HS-5 (cell line): ENCODE measurements around the gene TSPAN2.

Source experiments
- DNase-seq: peaks from one replicate; pipeline ENCODE4 v3.0.0-alpha.2; 2012; ENCODE audit warnings: low read depth

TSPAN2 gene

GRCh38 chr1:115089420-115090185, at the start of gene TSPAN2:
TSS of gene TSPAN2 (minus strand) at chr1:115089503. CDS start at chr1:115089432, 71 bp downstream.
- DNase-seq = no peak

DNA sequence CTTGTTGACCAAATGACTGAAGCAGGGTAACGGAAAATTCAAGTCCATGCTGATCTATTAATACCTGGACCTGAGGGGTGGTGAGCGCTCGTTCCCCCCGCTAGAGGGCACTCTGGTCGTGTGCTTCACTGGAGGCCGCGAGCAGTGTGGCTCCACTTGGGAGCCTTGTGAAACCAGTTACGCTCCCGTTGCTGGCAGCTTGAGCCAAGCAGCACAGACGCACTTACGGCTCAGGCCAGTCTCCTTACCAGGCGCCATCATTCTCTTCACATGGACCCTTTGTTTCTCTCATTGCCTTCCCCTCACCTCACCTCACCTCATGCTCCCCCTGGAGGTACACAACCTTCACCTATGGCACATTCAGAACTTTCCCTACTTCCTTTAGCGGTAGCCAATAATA, 49.7 kb upstream of the TSPAN2 start:
- peak; percentile 73 for DNase-seq

GRCh38 chr1:115138271-115138670, 49.0 kb upstream of the TSPAN2 start:
- DNase-seq = no peak

DNA sequence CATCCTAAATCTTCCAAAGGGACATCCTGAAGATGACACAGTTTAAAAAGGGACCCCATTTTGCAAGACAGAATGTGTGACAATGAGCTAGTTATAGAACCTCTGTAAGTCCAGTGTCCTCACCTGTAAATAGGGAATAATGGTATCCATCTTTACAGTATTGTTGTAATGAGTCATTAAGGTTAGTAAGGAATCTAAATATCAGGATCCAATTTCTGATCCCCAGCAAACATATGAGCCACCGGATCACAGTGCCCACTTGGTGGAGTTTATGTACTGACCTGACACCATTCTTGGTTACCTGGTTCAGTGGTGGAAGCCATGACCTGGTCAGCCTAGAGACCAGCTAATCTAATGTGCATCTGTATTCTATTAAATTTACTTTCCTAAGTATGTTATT, 47.9 kb upstream of the TSPAN2 start:
- DNase-seq = no peak

GRCh38 chr1:115136706-115137105, 47.4 kb upstream of the TSPAN2 start:
- no peak for DNase-seq

DNA sequence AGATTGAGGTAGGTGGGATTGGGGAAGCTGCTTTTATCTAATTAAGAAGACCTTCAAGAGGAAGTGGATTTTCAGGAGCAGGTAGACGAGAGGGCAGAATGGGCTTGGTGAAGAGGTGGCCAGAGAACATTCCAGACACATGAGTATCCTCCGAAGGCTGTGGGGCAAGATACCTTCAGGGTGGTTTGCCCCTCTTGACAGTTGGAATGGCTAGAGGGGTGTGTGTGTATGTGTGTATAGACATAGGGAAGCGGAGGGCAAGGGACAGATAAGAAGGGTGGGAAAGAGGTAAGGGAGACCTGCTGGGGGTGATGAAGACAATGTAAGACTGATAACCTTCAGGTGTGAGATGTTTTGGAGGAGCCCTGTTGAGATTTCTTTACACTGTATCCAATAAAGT, 46.8 kb upstream of the TSPAN2 start:
- DNase-seq = no peak

DNA sequence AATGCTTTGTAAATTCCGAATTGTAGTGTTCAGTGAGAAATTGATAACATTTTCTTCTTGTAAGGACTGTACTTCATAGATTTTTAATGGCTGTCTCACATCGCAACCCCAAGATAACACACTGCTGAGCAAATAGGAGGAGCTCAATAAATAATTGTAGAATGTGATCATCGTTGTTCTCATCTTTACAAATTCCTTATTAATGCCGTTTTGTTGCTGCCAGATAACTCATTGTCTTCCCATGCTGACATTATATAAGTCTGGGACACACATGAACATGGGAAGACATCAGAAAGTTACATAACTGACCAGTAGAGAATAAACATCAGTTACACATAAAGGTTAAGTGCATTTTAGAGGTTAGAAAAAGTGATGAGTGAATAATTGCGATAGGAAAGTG, 46.4 kb upstream of the TSPAN2 start:
- peak; percentile 56 for DNase-seq

DNA sequence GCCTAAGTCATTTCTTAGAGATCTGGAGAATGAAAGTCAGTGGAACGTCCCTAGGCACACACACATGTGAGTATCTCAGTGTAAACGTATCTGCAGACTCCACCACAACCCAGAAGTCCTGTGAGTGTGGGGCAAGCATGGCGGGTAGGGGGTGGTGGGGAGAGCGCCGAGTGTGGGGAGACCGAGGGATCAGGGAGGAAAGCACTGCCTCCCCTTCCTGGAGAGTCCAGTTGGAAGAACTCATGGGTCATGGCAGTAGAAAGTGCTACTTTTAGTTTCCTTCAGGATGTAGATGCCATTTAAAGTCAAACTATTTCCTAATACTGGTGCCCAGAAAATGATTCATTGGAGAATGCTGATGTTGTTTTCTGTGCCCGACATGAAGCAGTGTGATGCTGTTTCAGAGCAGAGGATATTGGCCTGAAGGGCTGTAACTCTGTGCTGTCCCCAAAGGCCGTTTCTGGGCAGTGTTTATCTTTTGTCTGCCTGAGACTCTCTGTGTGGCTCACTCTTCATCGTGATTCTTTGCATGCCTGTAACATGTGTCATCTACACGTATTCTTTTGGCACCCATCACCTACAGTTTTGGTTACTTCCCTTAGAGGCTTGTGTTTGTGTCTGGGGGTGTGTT, 45.7 kb upstream of the TSPAN2 start:
- DNase-seq = peak; percentile 90

- no peak for DNase-seq
Observed at GRCh38 chr1:115134231-115134630, 44.9 kb upstream of the TSPAN2 start.

DNA sequence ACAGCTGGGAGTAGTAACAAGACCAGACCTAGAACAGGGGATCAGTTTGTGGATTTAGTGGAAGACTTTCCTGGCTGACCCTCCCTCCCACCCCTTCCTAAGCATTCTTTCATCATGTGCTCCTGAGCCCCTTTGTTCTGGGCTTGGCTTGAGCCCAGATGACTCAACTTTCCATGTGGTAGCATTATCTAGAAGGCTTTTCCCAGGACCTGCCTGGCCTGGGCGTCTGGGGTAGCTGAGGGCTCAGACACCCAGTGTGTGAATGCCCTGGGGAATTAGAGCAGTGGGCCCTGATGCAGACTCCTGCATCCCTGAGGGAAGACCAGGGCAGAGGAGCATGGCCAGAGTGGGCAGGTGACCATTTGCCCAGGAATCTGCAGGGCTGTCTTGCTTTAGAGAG, 44.1 kb upstream of the TSPAN2 start:
- DNase-seq = no peak

DNA sequence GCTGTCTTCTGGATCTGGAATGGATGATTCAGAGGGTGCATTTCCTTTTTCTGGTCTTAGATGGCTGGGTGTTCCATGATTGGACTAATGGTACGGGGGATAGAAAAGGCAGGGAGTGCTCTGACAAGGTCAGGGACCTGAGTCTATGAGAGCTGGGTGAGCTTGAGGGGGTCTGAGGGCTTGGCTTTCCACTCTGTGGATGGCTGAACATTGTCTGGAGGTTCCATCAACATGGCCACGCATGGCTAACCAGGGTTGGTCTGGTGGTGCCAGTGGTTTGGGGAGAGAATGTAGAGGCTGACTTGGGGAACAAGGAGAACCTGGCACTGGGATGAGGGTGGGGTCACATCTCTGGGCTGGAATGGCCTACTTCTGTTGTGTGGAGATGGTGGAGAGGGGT, 41.5 kb upstream of the TSPAN2 start:
- DNase-seq = no peak

DNA sequence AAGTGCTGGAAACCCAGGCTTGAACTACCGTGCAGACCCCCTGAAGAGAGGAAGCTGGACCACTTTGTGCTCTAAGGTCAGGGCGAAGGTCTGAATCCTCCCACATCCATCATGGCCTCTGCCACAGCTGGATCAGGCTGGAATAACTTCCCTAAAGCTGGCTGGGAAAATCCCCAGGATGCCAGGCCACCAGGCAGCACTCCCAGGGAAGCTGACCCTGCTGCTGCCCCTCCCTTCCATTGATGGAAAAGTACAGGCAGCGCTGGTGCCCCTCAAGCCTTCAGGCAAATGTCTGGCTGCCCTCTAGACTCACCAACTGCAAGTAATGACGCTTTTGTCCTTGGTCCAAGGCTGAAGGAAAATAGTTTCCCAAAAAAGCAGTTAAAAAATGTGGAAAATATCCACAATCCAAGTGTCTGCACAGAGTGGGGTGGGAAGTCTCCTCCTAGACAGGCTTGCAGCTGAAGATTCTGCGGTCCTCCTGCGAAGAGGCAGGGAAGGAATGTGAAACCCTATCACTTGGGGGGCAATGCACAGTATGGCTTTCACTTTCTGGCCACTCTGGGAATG, 39.9 kb upstream of the TSPAN2 start:
- no peak for DNase-seq

- DNase-seq = no peak
Observed at GRCh38 chr1:115127539-115127938, 38.2 kb upstream of the TSPAN2 start.

GRCh38 chr1:115126516-115126915, 37.2 kb upstream of the TSPAN2 start:
- no peak for DNase-seq

GRCh38 chr1:115123116-115123515, 33.8 kb upstream of the TSPAN2 start:
- no peak for DNase-seq

GRCh38 chr1:115121793-115122192, 32.5 kb upstream of the TSPAN2 start:
- no peak for DNase-seq

DNA sequence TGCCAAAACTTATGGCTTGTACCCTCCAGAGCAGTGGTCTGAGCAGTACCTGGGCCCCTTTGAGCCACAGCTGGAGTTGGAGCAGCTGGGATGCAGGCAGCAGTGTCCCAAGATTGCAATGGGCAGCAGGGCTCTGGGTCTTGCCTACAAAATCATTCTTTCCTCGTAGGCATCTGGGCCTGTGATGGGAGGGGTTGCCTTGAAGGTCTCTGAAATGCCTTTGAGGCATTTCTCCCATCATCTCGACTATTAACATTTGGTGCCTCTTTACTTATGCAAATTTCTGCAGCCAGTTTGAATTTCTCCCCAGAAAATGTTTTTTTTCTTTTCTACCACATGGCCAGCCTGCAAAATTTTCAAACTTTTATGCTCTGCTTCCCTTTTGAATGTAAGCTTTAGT, 31.0 kb upstream of the TSPAN2 start:
- no peak for DNase-seq

DNA sequence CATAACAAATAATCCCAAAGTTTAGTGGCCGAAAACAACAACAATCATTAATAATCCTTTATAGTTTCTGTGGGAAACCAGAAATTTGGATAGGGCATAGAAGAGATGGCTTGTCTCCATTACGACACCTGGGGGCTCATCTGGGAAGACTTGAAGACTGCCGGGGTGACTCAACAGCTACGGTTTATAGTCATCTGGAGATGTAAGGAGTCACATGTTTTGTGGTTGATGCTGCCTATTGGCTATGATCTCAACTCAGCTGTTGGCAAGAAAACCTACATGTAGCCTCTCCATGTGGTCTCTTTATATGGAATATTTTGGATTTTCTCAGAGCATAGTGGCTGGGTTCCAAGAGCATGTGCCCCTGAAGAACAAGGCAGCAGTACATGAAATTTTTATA, 29.3 kb upstream of the TSPAN2 start:
- DNase-seq = no peak

DNA sequence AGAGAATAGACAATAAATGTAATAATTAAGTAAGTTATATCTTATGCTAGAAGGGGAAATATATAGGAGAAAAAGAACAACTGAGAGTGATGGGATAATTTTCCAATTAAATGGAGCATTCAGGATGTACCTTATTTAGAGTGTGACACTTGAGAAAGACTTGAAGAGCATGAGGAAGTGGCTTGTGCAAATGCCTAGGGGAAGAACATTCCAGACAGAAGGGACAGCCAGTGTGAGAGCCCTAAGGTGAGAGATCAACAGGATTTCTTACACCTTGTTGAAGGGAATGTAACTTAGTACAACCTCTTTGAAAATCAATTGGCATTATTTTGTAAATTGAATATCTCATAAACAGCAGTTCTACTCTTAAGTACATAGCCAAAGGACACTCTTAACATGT, 28.8 kb upstream of the TSPAN2 start:
- no peak for DNase-seq

- no peak for DNase-seq
Observed at GRCh38 chr1:115117298-115117697, 28.0 kb upstream of the TSPAN2 start.

- no peak for DNase-seq
Observed at GRCh38 chr1:115116512-115116911, 27.2 kb upstream of the TSPAN2 start.

DNA sequence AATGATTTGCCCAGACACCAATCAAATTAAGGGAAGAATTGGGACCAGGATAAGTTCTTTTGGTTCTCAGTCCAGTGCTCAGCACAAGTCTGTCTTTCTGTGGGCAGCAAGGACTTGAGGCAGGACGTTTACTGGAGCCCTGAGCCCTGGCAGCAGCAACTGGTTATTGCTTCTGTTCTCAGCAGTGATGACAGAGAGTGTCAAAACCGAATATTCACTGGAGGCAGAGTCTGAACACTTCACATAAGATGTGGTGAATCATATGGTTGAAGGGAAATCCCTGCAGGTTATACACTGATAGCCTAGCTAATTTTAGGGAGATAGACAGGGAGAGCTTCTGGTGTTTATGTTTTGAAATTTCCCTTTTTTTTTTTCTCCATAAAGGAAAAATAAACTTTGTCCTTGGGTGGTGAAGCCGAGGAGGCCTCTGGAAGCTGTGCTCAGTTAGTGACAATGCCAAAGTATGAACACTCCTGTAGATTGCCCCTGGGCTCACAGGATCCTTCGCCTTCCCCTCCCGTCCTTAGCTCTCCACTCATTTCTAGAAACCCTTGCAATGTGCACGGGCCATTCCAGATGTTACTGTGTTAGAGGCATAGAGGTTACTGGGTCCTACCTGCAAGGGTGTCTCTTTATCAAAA, 26.3 kb upstream of the TSPAN2 start:
- DNase-seq = no peak

- DNase-seq = no peak
Observed at GRCh38 chr1:115114308-115114707, 25.0 kb upstream of the TSPAN2 start.
